CD4-positive, alpha-beta T cell (primary cell): ENCODE measurements around the gene SYT11. TPM values are rescaled to one million over a fixed set of nuclear protein-coding genes. Genes with fewer than 3 reads are reported as not detected.

Source experiments
- ATAC-seq: fragments of 200-7000 bp; cut with Tn5 transposase; one replicate; pipeline ENCODE4 v1.10.0; 2022; ENCODE audit warnings: mild to moderate bottlenecking; ENCODE audit not compliant: poor library complexity
- CTCF ChIA-PET: fragments of 350-600 bp; sonication (Branson Sonifier 250); formaldehyde crosslinking; loops from one replicate; lab custom pipeline; 2021; ENCODE audit warnings: antibody characterized with exemption, inconsistent platforms; lab: Charles Lee
- POLR2A ChIA-PET: fragments of 350-600 bp; sonication (Branson Sonifier 250); formaldehyde crosslinking; loops from one replicate; lab custom pipeline; 2021; ENCODE audit warnings: antibody characterized with exemption, inconsistent platforms; lab: Charles Lee
- DNase-seq, 14 experiments: peaks; one replicate each; pipeline ENCODE4 v3.0.0-alpha.2; 2013 to 2020; ENCODE audit warnings: mixed read lengths in 2 of 14
- H3K27ac ChIP-seq, 2 donors: one replicate each; pipeline versions ENCODE4 v1.5.1 to v1.7.0; 2013; ENCODE audit warnings: low read length in 2 of 2, low read depth in 1 of 2, mild to moderate bottlenecking in 1 of 2
- H3K27me3 ChIP-seq, 2 experiments: 1 replicate in 1 of 2; 2 replicates in 1 of 2; pipeline versions ENCODE4 v1.6.1 to v1.7.0; 2013; ENCODE audit warnings: low read length in 2 of 2, control low read depth in 1 of 2, mild to moderate bottlenecking in 1 of 2, moderate library complexity in 1 of 2; ENCODE audit not compliant: insufficient read depth in 2 of 2, control insufficient read depth in 1 of 2
- H3K36me3 ChIP-seq: one replicate; pipeline ENCODE4 v1.6.1; 2013; ENCODE audit warnings: low read length, control low read depth; ENCODE audit not compliant: insufficient read depth
- H3K4me1 ChIP-seq: one replicate; pipeline ENCODE4 v1.6.1; 2013; ENCODE audit warnings: low read length, control low read depth; ENCODE audit not compliant: insufficient read depth
- H3K4me3 ChIP-seq: one replicate; pipeline ENCODE4 v1.5.1; 2013; ENCODE audit warnings: mild to moderate bottlenecking, low read length, moderate library complexity
- H3K9me3 ChIP-seq, 2 experiments: 1 replicate in 1 of 2; 2 replicates in 1 of 2; pipeline versions ENCODE4 v1.6.1 to v1.7.0; 2013; ENCODE audit warnings: low read length in 2 of 2, mild to moderate bottlenecking in 2 of 2, control low read depth in 1 of 2, moderate library complexity in 1 of 2; ENCODE audit not compliant: control insufficient read depth in 1 of 2, insufficient read depth in 1 of 2
- H3K27ac Mint-ChIP-seq: one replicate; pipeline ENCODE4 v1.8.0; 2020; ENCODE audit warnings: mixed read lengths
- H3K27me3 Mint-ChIP-seq: one replicate; pipeline ENCODE4 v1.8.0; 2021; ENCODE audit warnings: mixed read lengths
- H3K36me3 Mint-ChIP-seq: one replicate; pipeline ENCODE4 v1.8.0; 2021; ENCODE audit warnings: low read depth, mixed read lengths
- H3K4me1 Mint-ChIP-seq: one replicate; pipeline ENCODE4 v1.8.0; 2021; ENCODE audit warnings: low read depth, mixed read lengths
- H3K4me3 Mint-ChIP-seq: one replicate; pipeline ENCODE4 v1.8.0; 2020; ENCODE audit warnings: mild to moderate bottlenecking, mixed read lengths
- H3K9me3 Mint-ChIP-seq: one replicate; pipeline ENCODE4 v1.8.0; 2020; ENCODE audit warnings: mixed read lengths
- intact Hi-C, 2 experiments: fragments of 100-400 bp; cut with DNase I in 1 of 2; cut with micrococcal nuclease in 1 of 2; formaldehyde crosslinking; loops; one replicate each; pipeline versions ENCODE4 v1.15.1 to v1.9.0; 2023 to 2025; cut with DNase I, micrococcal nuclease
- total RNA-seq, 174 experiments: library from RNA in 2 of 174; stranded (reverse) in 2 of 174; gene quantifications; one replicate each; pipeline ENCODE4 v1.2.3 and lab custom pipeline; 2021 to 2026
- TF ChIP-seq, protein P1 (sequence below): fragments of 200-600 bp; IDR thresholded peaks from one replicate; pipeline ENCODE4 v1.8.0; 2022; ENCODE audit warnings: antibody characterized with exemption, mild to moderate bottlenecking

The SYT11 gene
- total RNA-seq, 2 experiments from 2014 or later = 6.1 to 6.3 TPM

DNA sequence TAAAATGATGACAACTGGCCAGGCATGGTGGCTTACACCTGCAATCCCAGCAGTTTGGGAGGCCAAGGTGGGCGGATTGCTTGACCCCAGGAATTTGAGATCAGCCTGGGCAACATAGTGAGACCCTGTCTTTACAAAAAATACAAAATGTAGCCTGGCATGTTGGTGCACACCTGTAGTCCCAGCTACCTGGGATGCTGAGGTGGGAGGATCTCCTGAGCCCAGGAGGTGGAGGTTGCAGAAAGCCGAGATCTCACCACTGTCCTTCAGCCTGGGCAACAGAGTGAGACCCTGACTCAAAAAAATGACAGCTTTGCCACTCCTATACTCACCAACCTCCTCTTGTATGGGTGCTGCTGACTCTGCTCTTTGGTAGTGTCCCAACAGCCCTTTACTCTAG is 18.6 kb downstream of the SYT11 start:
- CTCF ChIA-PET = no interaction called here
- TF ChIP-seq, protein P1, sequence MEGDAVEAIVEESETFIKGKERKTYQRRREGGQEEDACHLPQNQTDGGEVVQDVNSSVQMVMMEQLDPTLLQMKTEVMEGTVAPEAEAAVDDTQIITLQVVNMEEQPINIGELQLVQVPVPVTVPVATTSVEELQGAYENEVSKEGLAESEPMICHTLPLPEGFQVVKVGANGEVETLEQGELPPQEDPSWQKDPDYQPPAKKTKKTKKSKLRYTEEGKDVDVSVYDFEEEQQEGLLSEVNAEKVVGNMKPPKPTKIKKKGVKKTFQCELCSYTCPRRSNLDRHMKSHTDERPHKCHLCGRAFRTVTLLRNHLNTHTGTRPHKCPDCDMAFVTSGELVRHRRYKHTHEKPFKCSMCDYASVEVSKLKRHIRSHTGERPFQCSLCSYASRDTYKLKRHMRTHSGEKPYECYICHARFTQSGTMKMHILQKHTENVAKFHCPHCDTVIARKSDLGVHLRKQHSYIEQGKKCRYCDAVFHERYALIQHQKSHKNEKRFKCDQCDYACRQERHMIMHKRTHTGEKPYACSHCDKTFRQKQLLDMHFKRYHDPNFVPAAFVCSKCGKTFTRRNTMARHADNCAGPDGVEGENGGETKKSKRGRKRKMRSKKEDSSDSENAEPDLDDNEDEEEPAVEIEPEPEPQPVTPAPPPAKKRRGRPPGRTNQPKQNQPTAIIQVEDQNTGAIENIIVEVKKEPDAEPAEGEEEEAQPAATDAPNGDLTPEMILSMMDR = no peak
- Mint-ChIP-seq H3K4me3 (no peak overlapping the region), H3K27ac (no peak overlapping the region), H3K4me1 (no peaks in the 10 kb centered on the region), H3K9me3 (no peaks in the 10 kb centered on the region), H3K36me3 (no peaks in the 10 kb centered on the region), H3K27me3 (no peaks in the 10 kb centered on the region)
- POLR2A ChIA-PET = no interaction called here
- ATAC-seq (no peak), DNase-seq (no peak)
- no peaks in the 10 kb centered on the region for H3K27me3 ChIP-seq
- no peaks in the 10 kb centered on the region for H3K9me3 ChIP-seq
- no peaks in the 10 kb centered on the region for H3K4me1 ChIP-seq
- no peak overlapping the region for H3K27ac ChIP-seq
- H3K4me3 ChIP-seq = no peak overlapping the region
- intact Hi-C loops = no loop called here
- peaks cover 12% of the 10 kb centered on the region for H3K36me3 ChIP-seq

DNA sequence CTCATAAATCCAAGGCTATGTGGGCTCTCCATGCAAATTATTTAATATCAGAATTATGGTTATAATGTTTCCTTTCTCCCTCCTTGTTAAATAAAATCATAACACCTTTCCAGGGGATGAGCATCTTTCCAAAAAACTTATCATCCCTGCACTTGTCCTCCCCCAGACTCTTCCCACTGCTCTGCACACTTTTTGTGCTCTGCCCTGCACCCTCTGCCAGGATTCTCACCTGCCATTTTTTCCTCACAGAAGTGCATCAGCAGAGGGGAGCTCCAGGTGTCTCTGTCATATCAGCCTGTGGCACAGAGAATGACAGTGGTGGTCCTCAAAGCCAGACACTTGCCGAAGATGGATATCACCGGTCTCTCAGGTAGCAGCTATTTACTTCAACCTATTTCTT is 20.9 kb downstream of the SYT11 start:
- ChIA-PET CTCF (interaction anchor here (0.5 kb wide), 1 partner anchor 137 kb away, joined by 4 read pairs; no protein-coding TSS in a partner anchor), POLR2A (no interaction called here)
- no peaks in the 10 kb centered on the region for H3K4me1 ChIP-seq
- H3K27me3 ChIP-seq = no peaks in the 10 kb centered on the region
- no peaks in the 10 kb centered on the region for H3K4me1 Mint-ChIP-seq
- H3K27ac ChIP-seq = no peak overlapping the region
- no peaks in the 10 kb centered on the region for H3K27me3 Mint-ChIP-seq
- H3K27ac Mint-ChIP-seq = no peak overlapping the region
- H3K9me3 Mint-ChIP-seq = no peaks in the 10 kb centered on the region
- DNase-seq (no peak), ATAC-seq (no peak)
- TF ChIP-seq, protein P1 = no peak
- peaks cover 12% of the 10 kb centered on the region for H3K36me3 ChIP-seq
- intact Hi-C loops = no loop called here
- no peaks in the 10 kb centered on the region for H3K36me3 Mint-ChIP-seq
- no peak overlapping the region for H3K4me3 Mint-ChIP-seq
- no peak overlapping the region for H3K4me3 ChIP-seq
- H3K9me3 ChIP-seq = no peaks in the 10 kb centered on the region

DNA sequence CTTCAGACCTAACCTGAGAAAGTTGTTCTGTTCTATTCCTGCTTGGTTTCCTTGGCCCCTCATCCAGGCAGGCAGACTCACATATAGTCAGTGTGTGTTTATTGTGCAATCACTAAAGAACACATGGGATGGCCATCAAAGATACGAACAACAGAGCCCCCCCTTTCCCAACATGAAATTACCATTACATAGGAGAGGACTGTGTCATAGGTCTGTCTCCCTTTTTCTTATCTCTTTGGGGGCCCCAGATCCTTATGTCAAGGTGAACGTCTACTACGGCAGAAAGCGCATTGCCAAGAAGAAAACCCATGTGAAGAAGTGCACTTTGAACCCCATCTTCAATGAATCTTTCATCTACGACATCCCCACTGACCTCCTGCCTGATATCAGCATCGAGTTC is 21.6 kb downstream of the SYT11 start:
- H3K27me3 ChIP-seq = no peaks in the 10 kb centered on the region
- POLR2A ChIA-PET = no interaction called here
- no peak overlapping the region for H3K4me3 ChIP-seq
- Mint-ChIP-seq H3K4me3 (no peak overlapping the region), H3K4me1 (no peaks in the 10 kb centered on the region), H3K27ac (no peak overlapping the region), H3K27me3 (no peaks in the 10 kb centered on the region), H3K9me3 (no peaks in the 10 kb centered on the region), H3K36me3 (no peaks in the 10 kb centered on the region)
- TF ChIP-seq, protein P1 = no peak
- ATAC-seq (no peak), DNase-seq (no peak)
- H3K27ac ChIP-seq = no peak overlapping the region
- H3K4me1 ChIP-seq = no peaks in the 10 kb centered on the region
- H3K9me3 ChIP-seq = no peaks in the 10 kb centered on the region
- peaks cover 12% of the 10 kb centered on the region for H3K36me3 ChIP-seq
- CTCF ChIA-PET = no interaction called here
- intact Hi-C loops = no loop called here
